Trophoblast cell (in vitro differentiated cells and primary cell): ENCODE data around the gene AGBL5.
A peak's percentile ranks its signal among the peaks of the same experiment; 100 is the strongest.

Experiments
- DNase-seq, 2 donors: peaks; one replicate each; pipeline ENCODE4 v3.0.0-alpha.2; 2016
- H2AFZ ChIP-seq: 2 replicates; pipeline ENCODE4 v1.6.1; 2013; ENCODE audit warnings: low read length, moderate library complexity, mild to moderate bottlenecking; ENCODE audit not compliant: insufficient read depth, poor library complexity
- H2AK5ac ChIP-seq: 2 replicates; pipeline ENCODE4 v1.6.1; 2013; ENCODE audit warnings: mild to moderate bottlenecking, low read length
- H2BK120ac ChIP-seq: 2 replicates; pipeline ENCODE4 v1.6.1; 2013; ENCODE audit warnings: low read length, mild to moderate bottlenecking, moderate library complexity; ENCODE audit not compliant: insufficient read depth, poor library complexity
- H2BK12ac ChIP-seq: 2 replicates; pipeline ENCODE4 v1.6.1; 2013; ENCODE audit warnings: mild to moderate bottlenecking, low read length, moderate library complexity
- H2BK5ac ChIP-seq: 2 replicates; pipeline ENCODE4 v1.6.1; 2013; ENCODE audit warnings: low read length, low read depth, moderate library complexity, mild to moderate bottlenecking; ENCODE audit not compliant: poor library complexity
- H3K14ac ChIP-seq: 2 replicates; pipeline ENCODE4 v1.6.1; 2013; ENCODE audit warnings: mild to moderate bottlenecking, low read length
- H3K18ac ChIP-seq: 2 replicates; pipeline ENCODE4 v1.6.1; 2013; ENCODE audit warnings: mild to moderate bottlenecking, low read length
- H3K23ac ChIP-seq: 2 replicates; pipeline ENCODE4 v1.6.1; 2013; ENCODE audit warnings: low read length
- H3K27ac ChIP-seq: 2 replicates; pipeline ENCODE4 v1.5.1; 2013; ENCODE audit warnings: low read depth, mild to moderate bottlenecking, inconsistent platforms, low read length, moderate library complexity
- H3K27me3 ChIP-seq: 2 replicates; pipeline ENCODE4 v1.6.1; 2013; ENCODE audit warnings: inconsistent platforms, mild to moderate bottlenecking, low read length, moderate library complexity; ENCODE audit not compliant: insufficient read depth
- H3K36me3 ChIP-seq, 2 experiments: 1 replicate in 1 of 2; 2 replicates in 1 of 2; pipeline ENCODE4 v1.6.1; 2013; ENCODE audit warnings: low read length in 2 of 2, mild to moderate bottlenecking in 2 of 2, moderate library complexity in 1 of 2; ENCODE audit not compliant: insufficient read depth in 2 of 2, control insufficient read depth in 1 of 2
- H3K4ac ChIP-seq: 2 replicates; pipeline ENCODE4 v1.6.1; 2013; ENCODE audit warnings: low read depth, mild to moderate bottlenecking, low read length, moderate library complexity
- H3K4me1 ChIP-seq, 2 experiments: 1 replicate in 1 of 2; 2 replicates in 1 of 2; pipeline ENCODE4 v1.6.1; 2013; ENCODE audit warnings: low read length in 2 of 2, mild to moderate bottlenecking in 2 of 2, moderate library complexity in 1 of 2; ENCODE audit not compliant: insufficient read depth in 2 of 2, control insufficient read depth in 1 of 2
- H3K4me2 ChIP-seq: 2 replicates; pipeline ENCODE4 v1.6.1; 2013; ENCODE audit warnings: inconsistent platforms, mild to moderate bottlenecking, low read length, moderate library complexity
- H3K4me3 ChIP-seq: 2 replicates; pipeline ENCODE4 v1.5.1; 2013; ENCODE audit warnings: mild to moderate bottlenecking, low read depth, low read length, inconsistent platforms
- H3K79me1 ChIP-seq: one replicate; pipeline ENCODE4 v1.6.1; 2013; ENCODE audit warnings: low read length
- H3K79me2 ChIP-seq: 2 replicates; pipeline ENCODE4 v1.6.1; 2013; ENCODE audit warnings: low read length, mild to moderate bottlenecking; ENCODE audit not compliant: control insufficient read depth, insufficient read depth, poor library complexity
- H3K9ac ChIP-seq: 2 replicates; pipeline ENCODE4 v1.6.1; 2013; ENCODE audit warnings: mild to moderate bottlenecking, low read length
- H3K9me3 ChIP-seq: 2 replicates; pipeline ENCODE4 v1.6.1; 2013; ENCODE audit warnings: low read depth, mild to moderate bottlenecking, control low read depth, inconsistent platforms, low read length; ENCODE audit not compliant: insufficient read depth
- H4K12ac ChIP-seq: 2 replicates; pipeline ENCODE4 v1.6.1; 2013; ENCODE audit warnings: low read depth, mild to moderate bottlenecking, low read length, moderate library complexity
- H4K8ac ChIP-seq: 2 replicates; pipeline ENCODE4 v1.6.1; 2013; ENCODE audit warnings: low read depth, mild to moderate bottlenecking, low read length, moderate library complexity
- H4K91ac ChIP-seq: one replicate; pipeline ENCODE4 v1.6.1; 2013; ENCODE audit warnings: low read depth, mild to moderate bottlenecking, low read length, moderate library complexity
- WGBS: extraction: QIAGEN DNeasy Blood & Tissue Kit; methylation state at CpG from one replicate; pipeline ENCODE4 v1.1.7; 2013; ENCODE audit warnings: missing lambda C conversion rate; ENCODE audit not compliant: insufficient read length, insufficient coverage; ENCODE audit errors: extremely low coverage; 5-methylcytosine and 5-hydroxymethylcytosine counted together

Gene AGBL5

DNA sequence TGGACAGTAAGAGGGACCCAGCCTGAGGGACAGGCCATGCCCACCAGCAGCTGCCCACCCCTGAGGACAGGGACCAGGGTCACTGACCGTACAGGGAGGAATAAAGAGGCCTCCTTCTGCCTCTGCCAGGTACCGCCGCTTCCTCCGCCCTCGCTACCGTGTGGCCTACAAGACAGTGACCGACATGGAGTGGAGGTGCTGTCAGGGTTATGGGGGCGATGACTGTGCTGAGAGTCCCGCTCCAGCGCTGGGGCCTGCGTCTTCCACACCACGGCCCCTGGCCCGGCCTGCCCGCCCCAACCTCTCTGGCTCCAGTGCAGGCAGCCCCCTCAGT, 29.1 kb downstream of the AGBL5 start:
- Histone ChIP-seq H3K27me3 (no peaks in the 10 kb centered on the region), H4K91ac (peak overlapping the region; percentile 13), H2BK120ac (no peak overlapping the region), H2AK5ac (peak overlapping the region; percentile 49), H3K4me1 (peaks cover 3 to 9% of the 10 kb centered on the region in 2 experiments), H3K4ac (no peak overlapping the region), H3K4me3 (no peak overlapping the region), H2AFZ (peak overlapping the region; percentile 61), H3K79me1 (peaks cover 4% of the 10 kb centered on the region), H2BK12ac (peak overlapping the region; percentile 38), H3K9me3 (no peaks in the 10 kb centered on the region), H3K9ac (no peak overlapping the region), H2BK5ac (no peak overlapping the region), H3K18ac (no peak overlapping the region), H3K23ac (no peak overlapping the region), H4K12ac (peak overlapping the region; percentile 9), H3K79me2 (peaks cover 2% of the 10 kb centered on the region), H3K14ac (no peak overlapping the region), H3K36me3 (no peaks in the 10 kb centered on the region), H3K27ac (no peak overlapping the region), H4K8ac (peak overlapping the region; percentile 74), H3K4me2 (no peak overlapping the region)
- no peak for DNase-seq
- no CpG with 5 or more reads among the region's 14 CpGs for WGBS

GRCh38 chr2:27081984-27082772, 30.7 kb downstream of the AGBL5 start:
- no peak overlapping the region for H3K4me2 ChIP-seq

DNA sequence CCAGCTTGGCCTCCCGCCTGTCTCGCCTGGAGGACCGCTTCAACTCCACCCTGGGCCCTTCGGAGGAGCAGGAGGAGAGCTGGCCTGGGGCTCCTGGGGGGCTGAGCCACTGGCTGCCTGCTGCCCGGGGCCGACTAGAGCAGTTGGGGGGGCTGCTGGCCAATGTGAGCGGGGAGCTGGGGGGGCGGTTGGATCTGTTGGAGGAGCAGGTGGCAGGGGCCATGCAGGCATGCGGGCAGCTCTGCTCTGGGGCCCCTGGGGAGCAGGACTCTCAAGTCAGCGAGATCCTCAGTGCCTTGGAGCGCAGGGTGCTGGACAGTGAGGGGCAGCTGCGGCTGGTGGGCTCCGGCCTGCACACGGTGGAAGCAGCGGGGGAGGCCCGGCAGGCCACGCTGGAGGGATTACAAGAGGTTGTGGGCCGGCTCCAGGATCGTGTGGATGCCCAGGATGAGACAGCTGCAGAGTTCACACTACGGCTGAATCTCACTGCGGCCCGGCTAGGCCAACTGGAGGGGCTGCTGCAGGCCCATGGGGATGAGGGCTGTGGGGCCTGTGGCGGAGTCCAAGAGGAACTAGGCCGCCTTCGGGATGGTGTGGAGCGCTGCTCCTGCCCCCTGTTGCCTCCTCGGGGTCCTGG, 31.4 kb downstream of the AGBL5 start:
- Histone ChIP-seq H3K79me2 (peaks cover 8% of the 10 kb centered on the region), H3K27me3 (no peaks in the 10 kb centered on the region), H3K23ac (no peak overlapping the region), H4K91ac (no peak overlapping the region), H2BK120ac (no peak overlapping the region), H4K12ac (no peak overlapping the region), H3K9ac (no peak overlapping the region), H3K18ac (no peak overlapping the region), H3K9me3 (no peaks in the 10 kb centered on the region), H3K27ac (no peak overlapping the region), H3K4me3 (no peak overlapping the region), H2BK5ac (no peak overlapping the region), H2AFZ (no peak overlapping the region), H2AK5ac (no peak overlapping the region), H4K8ac (no peak overlapping the region), H2BK12ac (no peak overlapping the region), H3K14ac (no peak overlapping the region), H3K4me2 (no peak overlapping the region), H3K4me1 (peaks cover 8 to 19% of the 10 kb centered on the region in 2 experiments), H3K79me1 (peaks cover 12% of the 10 kb centered on the region), H3K4ac (no peak overlapping the region), H3K36me3 (no peaks in the 10 kb centered on the region)
- no CpG with 5 or more reads among the region's 27 CpGs for WGBS
- no peak for DNase-seq

More at GRCh38 chr2:27081984-27082772, 30.7 kb downstream of the AGBL5 start:
- peaks cover 12% of the 10 kb centered on the region for H3K79me1 ChIP-seq
- H3K4ac ChIP-seq: no peak overlapping the region
- no peak for DNase-seq
- H3K36me3 ChIP-seq: no peaks in the 10 kb centered on the region
- peak overlapping the region; percentile 61 for H4K8ac ChIP-seq
- no peak overlapping the region for H3K27ac ChIP-seq
- H3K14ac ChIP-seq: no peak overlapping the region
- no peak overlapping the region for H4K12ac ChIP-seq
- H3K9me3 ChIP-seq: no peaks in the 10 kb centered on the region
- H2AK5ac ChIP-seq: peak overlapping the region; percentile 67
- no peak overlapping the region for H2BK120ac ChIP-seq
- peaks cover 8 to 18% of the 10 kb centered on the region in 2 experiments for H3K4me1 ChIP-seq
- H2BK12ac ChIP-seq: peak overlapping the region; percentile 37
- no CpG with 5 or more reads among the region's 38 CpGs for WGBS
- no peaks in the 10 kb centered on the region for H3K27me3 ChIP-seq
- H3K79me2 ChIP-seq: peaks cover 8% of the 10 kb centered on the region
- no peak overlapping the region for H2AFZ ChIP-seq
- no peak overlapping the region for H2BK5ac ChIP-seq
- H3K18ac ChIP-seq: no peak overlapping the region
- peak overlapping the region; percentile 7 for H4K91ac ChIP-seq
- H3K23ac ChIP-seq: no peak overlapping the region
- H3K4me3 ChIP-seq: no peak overlapping the region
- H3K9ac ChIP-seq: no peak overlapping the region

DNA sequence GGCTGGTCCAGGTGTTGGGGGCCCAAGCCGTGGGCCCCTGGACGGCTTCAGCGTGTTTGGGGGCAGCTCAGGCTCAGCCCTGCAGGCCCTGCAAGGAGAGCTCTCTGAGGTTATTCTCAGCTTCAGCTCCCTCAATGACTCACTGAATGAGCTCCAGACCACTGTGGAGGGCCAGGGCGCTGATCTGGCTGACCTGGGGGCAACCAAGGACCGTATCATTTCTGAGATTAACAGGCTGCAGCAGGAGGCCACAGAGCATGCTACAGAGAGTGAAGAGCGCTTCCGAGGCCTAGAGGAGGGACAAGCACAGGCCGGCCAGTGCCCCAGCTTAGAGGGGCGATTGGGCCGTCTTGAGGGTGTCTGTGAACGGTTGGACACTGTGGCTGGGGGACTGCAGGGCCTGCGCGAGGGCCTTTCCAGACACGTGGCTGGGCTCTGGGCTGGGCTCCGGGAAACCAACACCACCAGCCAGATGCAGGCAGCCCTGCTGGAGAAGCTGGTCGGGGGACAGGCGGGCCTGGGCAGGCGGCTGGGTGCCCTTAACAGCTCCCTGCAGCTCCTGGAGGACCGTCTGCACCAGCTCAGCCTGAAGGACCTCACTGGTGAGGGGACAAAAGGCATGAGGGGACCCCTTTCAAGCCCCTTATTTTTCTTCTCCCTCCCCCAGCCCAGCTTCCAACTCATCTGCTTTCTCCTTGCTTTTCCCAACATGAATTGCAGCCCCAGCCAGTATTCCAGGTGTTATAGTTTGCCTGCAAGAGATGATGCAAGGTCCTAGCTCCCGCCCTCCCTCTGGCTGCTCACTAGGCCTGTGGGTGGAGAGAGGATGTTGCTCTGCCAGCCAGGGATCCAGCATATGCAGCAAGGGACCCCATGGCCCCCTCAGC, 32.2 kb downstream of the AGBL5 start:
- H2BK120ac ChIP-seq: no peak overlapping the region
- no peak overlapping the region for H2BK5ac ChIP-seq
- no peak overlapping the region for H2AFZ ChIP-seq
- H4K12ac ChIP-seq: no peak overlapping the region
- no peak overlapping the region for H3K4me3 ChIP-seq
- H3K23ac ChIP-seq: no peak overlapping the region
- H3K4me1 ChIP-seq: peaks cover 8 to 19% of the 10 kb centered on the region in 2 experiments
- peaks cover 12% of the 10 kb centered on the region for H3K79me1 ChIP-seq
- H4K91ac ChIP-seq: no peak overlapping the region
- H3K36me3 ChIP-seq: no peaks in the 10 kb centered on the region
- H2BK12ac ChIP-seq: no peak overlapping the region
- H2AK5ac ChIP-seq: peak overlapping the region; percentile 53
- no CpG with 5 or more reads among the region's 20 CpGs for WGBS
- no peak for DNase-seq
- no peak overlapping the region for H3K14ac ChIP-seq
- no peak overlapping the region for H3K18ac ChIP-seq
- H3K27ac ChIP-seq: no peak overlapping the region
- H3K9me3 ChIP-seq: no peaks in the 10 kb centered on the region
- H3K79me2 ChIP-seq: peaks cover 8% of the 10 kb centered on the region
- H3K4me2 ChIP-seq: no peak overlapping the region
- H3K27me3 ChIP-seq: no peaks in the 10 kb centered on the region
- no peak overlapping the region for H3K4ac ChIP-seq
- no peak overlapping the region for H4K8ac ChIP-seq
- H3K9ac ChIP-seq: no peak overlapping the region
